Thyroid gland (tissue), 4 donors: ENCODE data around the gene COX18. TPM values are rescaled to one million over a fixed set of nuclear protein-coding genes. Genes with fewer than 3 reads are reported as not detected.

ENCODE experiments used
- DNase-seq, 2 donors: peaks; one replicate each; pipeline ENCODE4 v3.0.0-alpha.2; 2019
- H3K27ac ChIP-seq, 3 donors: fragments of 200-600 bp; sonication (generic); 1 replicate in 2 of 3; 2 replicates in 1 of 3; pipeline ENCODE4 v1.5.1; 2016 to 2019; ENCODE audit warnings: mild to moderate bottlenecking in 1 of 3, moderate library complexity in 1 of 3
- H3K27me3 ChIP-seq: fragments of 200-600 bp; sonication (generic); one replicate; pipeline ENCODE4 v1.5.1; 2019
- H3K36me3 ChIP-seq, 2 donors: fragments of 200-600 bp; sonication (generic); one replicate each; pipeline ENCODE4 v1.5.1; 2016 to 2019
- H3K4me1 ChIP-seq, 2 donors: fragments of 200-600 bp; sonication (generic); one replicate each; pipeline ENCODE4 v1.5.1; 2017 to 2019
- H3K4me3 ChIP-seq, 3 donors: fragments of 200-600 bp; sonication (generic); replicated peaks in 1 of 3; 1 replicate in 2 of 3; 2 replicates in 1 of 3; pipeline ENCODE4 v1.5.1; 2016; ENCODE audit warnings: mild to moderate bottlenecking in 1 of 3
- H3K9me3 ChIP-seq: fragments of 200-600 bp; sonication (generic); one replicate; pipeline ENCODE4 v1.5.1; 2017
- POLR2A ChIP-seq, 2 donors: fragments of 450-650 bp; IDR thresholded peaks; one replicate each; pipeline ENCODE4 v1.6.1; 2017; ENCODE audit warnings: antibody characterized with exemption in 2 of 2, mild to moderate bottlenecking in 2 of 2, moderate library complexity in 1 of 2
- whole genome bisulfite sequencing, 2 donors: methylation state at CpG; one replicate each; pipeline ENCODE4 v1.1.5; 2017; 5-methylcytosine and 5-hydroxymethylcytosine counted together
- intact Hi-C: fragments of 100-400 bp; cut with DNase I; formaldehyde crosslinking; loops from one replicate; pipeline ENCODE4 v1.15.1; 2023
- total RNA-seq, 4 donors: library from RNA; depleted of rRNA; stranded (reverse); fragments of >200 nt; gene quantifications; one replicate each; pipeline ENCODE4 v1.2.3, GENCODE V29; 2016
- TF ChIP-seq, protein P1 (sequence below), 6 experiments: fragments of 200-600 bp in 3 of 6; fragments of 450-650 bp in 3 of 6; sonication (generic) in 3 of 6; IDR thresholded peaks; one replicate each; pipeline ENCODE4 v1.5.1; 2016 to 2019; ENCODE audit warnings: antibody characterized with exemption in 6 of 6, mild to moderate bottlenecking in 2 of 6, inconsistent platforms in 1 of 6, moderate library complexity in 1 of 6

Gene COX18
- total RNA-seq, 4 donors from 2014 or later = 21.2 to 37.2 (median 24.9) TPM

DNA sequence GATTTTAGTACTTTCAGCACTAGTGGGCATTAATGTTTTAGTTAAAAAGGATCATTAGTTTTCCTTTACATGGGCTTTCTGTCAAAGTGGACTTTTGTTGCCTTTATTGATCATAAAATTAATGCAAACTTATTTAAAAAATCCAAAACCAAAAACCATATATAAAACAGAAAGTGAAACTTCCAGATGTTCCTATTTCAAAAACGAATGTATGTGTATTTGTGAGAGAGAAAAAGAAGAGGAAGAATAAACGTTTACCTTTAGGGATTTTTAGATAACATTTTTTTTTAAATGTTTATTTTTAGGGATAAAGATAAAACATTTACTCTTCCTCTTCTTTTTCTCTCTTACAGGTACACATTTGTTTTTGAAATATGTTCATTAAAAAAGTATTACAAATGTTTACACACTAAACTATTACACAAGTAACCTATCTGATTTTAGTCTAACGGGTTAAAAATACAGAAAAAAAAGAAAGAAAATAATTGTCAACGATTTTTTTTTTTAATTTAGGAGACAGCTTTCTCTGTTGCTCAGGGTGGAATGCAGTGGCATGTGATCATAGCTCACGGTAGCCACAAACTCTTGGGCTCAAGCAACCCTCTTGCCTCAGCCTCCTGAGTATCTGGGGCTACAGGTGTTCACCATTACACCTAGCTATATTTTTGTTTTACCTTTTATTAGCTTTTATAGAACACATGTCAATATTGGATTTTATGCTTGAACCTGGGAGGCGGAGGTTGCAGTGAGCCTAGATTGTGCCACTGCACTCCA, 16.8 kb upstream of the COX18 start:
- Histone ChIP-seq H3K4me3 (no peak overlapping the region), H3K36me3 (peaks cover 14 to 16% of the 10 kb centered on the region in 2 donors), H3K27ac (no peak overlapping the region), H3K27me3 (no peaks in the 10 kb centered on the region), H3K9me3 (no peaks in the 10 kb centered on the region), H3K4me1 (no peaks in the 10 kb centered on the region)
- no peak for DNase-seq
- intact Hi-C loops = no loop called here
- WGBS, 2 donors = 69 to 74% methylated on average over 6 of the region's 6 CpGs
- TF ChIP-seq, protein P1, sequence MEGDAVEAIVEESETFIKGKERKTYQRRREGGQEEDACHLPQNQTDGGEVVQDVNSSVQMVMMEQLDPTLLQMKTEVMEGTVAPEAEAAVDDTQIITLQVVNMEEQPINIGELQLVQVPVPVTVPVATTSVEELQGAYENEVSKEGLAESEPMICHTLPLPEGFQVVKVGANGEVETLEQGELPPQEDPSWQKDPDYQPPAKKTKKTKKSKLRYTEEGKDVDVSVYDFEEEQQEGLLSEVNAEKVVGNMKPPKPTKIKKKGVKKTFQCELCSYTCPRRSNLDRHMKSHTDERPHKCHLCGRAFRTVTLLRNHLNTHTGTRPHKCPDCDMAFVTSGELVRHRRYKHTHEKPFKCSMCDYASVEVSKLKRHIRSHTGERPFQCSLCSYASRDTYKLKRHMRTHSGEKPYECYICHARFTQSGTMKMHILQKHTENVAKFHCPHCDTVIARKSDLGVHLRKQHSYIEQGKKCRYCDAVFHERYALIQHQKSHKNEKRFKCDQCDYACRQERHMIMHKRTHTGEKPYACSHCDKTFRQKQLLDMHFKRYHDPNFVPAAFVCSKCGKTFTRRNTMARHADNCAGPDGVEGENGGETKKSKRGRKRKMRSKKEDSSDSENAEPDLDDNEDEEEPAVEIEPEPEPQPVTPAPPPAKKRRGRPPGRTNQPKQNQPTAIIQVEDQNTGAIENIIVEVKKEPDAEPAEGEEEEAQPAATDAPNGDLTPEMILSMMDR (IDR thresholded peaks at IDR 0.05) = no peak
- no peak for TF ChIP-seq POLR2A (IDR thresholded peaks at IDR 0.05)

DNA sequence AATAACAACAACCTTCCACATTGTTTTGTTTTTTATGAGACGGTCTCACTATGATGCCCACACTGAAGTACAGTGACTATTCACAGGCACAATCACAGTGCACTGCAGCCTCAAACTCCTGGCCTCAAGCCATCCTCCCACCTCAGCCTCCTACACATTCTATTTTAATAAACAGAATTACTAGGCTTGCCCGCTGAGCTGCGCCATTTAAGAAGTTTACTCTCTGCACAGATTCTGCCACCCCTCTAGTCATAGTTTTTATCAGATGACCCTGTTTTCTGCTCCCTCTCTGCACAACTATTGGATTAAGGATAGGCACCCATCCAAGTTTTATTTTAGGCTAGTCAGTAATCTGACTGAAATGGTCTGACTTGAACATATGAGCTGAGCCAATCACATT, 11.3 kb upstream of the COX18 start:
- Histone ChIP-seq H3K4me1 (no peaks in the 10 kb centered on the region), H3K27me3 (no peaks in the 10 kb centered on the region), H3K4me3 (no peak overlapping the region), H3K36me3 (peaks cover 23 to 28% of the 10 kb centered on the region in 2 donors), H3K9me3 (no peaks in the 10 kb centered on the region), H3K27ac (no peak overlapping the region)
- DNase-seq = no peak
- intact Hi-C loops = no loop called here
- TF ChIP-seq, protein P1 (IDR thresholded peaks at IDR 0.05) = no peak
- no peak for TF ChIP-seq POLR2A (IDR thresholded peaks at IDR 0.05)
- WGBS, 2 donors = 79 to 88% methylated on average over 3 of the region's 3 CpGs

DNA sequence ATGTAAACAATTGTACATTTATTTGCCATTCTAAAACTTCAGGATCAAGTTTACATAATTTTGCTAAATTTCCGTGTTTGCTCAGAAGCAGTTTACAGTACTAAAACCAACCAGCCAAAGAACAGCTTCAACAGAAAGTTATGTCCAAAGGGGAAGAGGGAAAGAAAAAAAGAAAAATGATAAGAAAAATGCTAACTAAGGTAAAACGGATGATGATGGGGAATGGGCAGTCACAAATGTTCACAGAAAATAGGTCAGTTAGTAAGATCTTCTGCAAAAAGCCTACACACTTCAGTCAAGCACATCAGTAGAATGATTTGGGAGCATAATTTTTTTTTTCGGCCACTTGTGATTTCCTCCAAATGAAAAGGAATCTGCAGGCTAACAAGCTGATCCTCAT, 6.3 kb upstream of the COX18 start:
- Histone ChIP-seq H3K27me3 (no peaks in the 10 kb centered on the region), H3K27ac (no peak overlapping the region), H3K4me1 (no peaks in the 10 kb centered on the region), H3K4me3 (no peak overlapping the region), H3K36me3 (peaks cover 15 to 29% of the 10 kb centered on the region in 2 donors), H3K9me3 (no peaks in the 10 kb centered on the region)
- WGBS, 2 donors = 89 to 96% methylated on average over 3 of the region's 3 CpGs
- no peak for DNase-seq
- intact Hi-C loops = no loop called here
- TF ChIP-seq, protein P1 (IDR thresholded peaks at IDR 0.05) = no peak
- no peak for TF ChIP-seq POLR2A (IDR thresholded peaks at IDR 0.05)

DNA sequence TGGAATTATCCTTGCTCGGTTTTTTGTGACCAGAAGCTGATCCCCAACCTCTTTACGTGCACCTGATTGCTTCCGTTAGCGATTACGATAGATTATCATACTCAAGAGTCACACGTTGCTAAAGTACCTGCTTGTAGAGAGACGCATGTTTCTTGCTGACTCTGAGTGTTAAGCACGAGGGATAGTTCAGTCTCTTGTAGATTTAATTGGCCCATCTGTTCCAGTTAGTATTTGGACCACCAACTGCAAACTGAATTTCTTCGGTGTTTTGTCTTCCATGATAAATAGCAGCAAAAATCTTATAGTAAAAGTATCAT, 516 bp upstream of the COX18 start:
- no peak for TF ChIP-seq POLR2A (IDR thresholded peaks at IDR 0.05)
- TF ChIP-seq, protein P1 (IDR thresholded peaks at IDR 0.05) = no peak
- intact Hi-C loops = no loop called here

More for the DNA sequence above, 516 bp upstream of the COX18 start:
- peaks cover 0 to 2% of the 10 kb centered on the region in 2 donors for H3K36me3 ChIP-seq
- H3K27me3 ChIP-seq = no peaks in the 10 kb centered on the region
- WGBS, 2 donors = 7% methylated on average over 9 of the region's 9 CpGs
- peaks cover 0 to 6% of the 10 kb centered on the region in 2 donors for H3K4me1 ChIP-seq
- peak overlapping the region; percentile 32 to 96 (median 79) for H3K27ac ChIP-seq
- DNase-seq = no peak
- H3K4me3 ChIP-seq = peak overlapping the region in 2 of 3 donors; percentile 4 to 91
- H3K9me3 ChIP-seq = no peaks in the 10 kb centered on the region
